RKO (cell line): Measurements from ENCODE around the gene MRPL32.
"Not testable (repeated sequence)": the region's sequence is repeated elsewhere in the genome, so short reads cannot be mapped to it uniquely, and the experiment has no call there.

Experiments
- DNase-seq: peaks from one replicate; pipeline ENCODE4 v3.0.0-alpha.2; 2016; ENCODE audit warnings: low spot score

Gene MRPL32

DNA sequence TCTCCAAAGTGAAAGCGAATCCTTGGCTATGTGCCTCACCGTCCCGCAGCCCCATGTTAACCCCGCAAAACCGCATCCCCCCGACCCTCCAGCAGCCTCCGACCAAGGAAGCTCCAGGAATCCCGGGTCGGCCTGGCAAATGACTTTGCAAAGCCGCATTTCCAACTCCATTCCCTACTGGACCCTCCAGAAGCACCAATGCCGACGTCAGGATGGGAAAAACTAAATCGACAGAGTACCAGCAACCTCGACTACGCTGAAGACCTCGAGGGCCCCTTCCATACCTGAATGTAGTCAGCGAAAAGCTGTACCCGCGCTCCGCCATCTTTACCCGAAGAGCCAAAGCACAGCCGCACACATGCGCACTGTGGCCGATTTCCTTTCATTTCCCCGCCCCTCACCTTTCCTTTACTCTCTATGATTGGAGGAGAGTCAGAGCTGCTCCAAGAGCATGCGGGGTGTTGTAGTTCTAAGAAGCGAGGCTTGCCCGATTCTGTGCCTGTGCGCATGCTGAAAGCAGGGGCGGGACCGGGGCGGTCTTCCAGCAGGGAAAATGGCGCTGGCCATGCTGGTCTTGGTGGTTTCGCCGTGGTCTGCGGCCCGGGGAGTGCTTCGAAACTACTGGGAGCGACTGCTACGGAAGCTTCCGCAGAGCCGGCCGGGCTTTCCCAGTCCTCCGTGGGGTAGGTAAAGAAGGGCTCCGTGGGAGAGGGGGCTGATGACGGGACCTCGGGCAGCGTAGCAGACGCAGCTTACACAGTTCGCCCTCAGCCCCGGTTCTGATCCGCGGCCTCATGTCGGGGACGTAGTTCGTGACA, at the start of gene MRPL32, which contains the start of gene PSMA2:
Gene MRPL32, plus strand, starts transcription at position 543 of the 818 bp plus-strand sequence. Its CDS starts 11 bp downstream, at position 554.
Gene PSMA2, minus strand, starts transcription at position 341 of the 818 bp plus-strand sequence. Its CDS starts 16 bp downstream, at position 325.
- peak; percentile 98 for DNase-seq

DNA sequence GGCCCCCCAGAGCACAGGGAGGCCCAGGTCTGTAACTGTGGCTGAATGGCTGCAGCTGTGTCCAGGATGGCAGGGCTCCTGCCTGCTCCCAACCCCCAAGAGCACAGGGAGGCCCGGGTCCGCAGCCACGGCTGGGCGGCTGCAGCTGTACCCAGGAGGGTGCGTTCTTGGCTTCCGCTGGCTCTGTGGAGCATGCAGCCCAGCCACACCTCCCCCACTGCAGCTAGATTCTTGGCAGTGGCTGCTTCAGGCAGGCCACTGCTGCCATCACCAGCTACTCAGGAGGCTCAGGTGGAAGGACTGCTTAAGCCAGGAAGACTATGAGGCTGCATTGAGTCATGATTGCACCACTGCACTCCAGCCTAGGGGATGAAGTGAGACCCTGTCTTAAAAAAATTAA, 48.2 kb upstream of the MRPL32 start:
- DNase-seq, result no peak

DNA sequence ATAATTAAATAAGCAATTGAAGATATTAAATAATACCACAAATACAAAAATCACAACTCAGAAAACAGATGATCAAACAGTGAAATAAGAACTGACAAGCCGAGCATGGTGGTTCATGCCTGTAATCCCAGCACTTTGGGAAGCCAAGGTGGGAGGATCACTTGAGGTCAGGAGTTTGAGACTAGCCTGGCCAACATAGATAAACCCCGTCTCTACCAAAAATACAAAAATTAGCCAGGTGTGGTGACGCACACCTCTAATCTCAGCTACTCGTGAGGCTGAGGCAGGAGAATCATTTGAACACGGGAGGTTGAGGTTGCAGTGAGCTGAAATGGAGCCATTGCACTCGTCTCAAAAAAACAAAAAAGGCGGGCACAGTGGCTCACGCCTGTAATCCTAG, 47.0 kb upstream of the MRPL32 start:
- DNase-seq, result not testable (repeated sequence)

DNA sequence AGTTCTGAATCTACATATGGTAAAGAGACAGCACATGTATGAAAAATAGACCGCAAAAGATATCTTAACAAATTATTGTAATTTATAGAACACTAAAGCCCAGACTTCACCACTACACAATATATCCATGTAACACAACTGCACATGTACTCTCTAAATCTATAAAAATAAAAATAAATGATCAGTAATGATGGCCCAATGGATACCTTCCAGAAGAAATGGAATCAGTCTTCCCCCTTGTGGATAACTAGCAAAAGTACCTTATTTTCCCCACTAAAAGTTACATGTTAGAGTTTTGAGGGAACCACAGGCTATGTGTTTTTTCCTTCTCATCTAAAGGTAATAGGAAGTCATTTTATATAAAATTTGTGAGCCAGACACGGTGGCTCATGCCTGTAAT, 46.0 kb upstream of the MRPL32 start:
- peak; percentile 68 for DNase-seq

DNA sequence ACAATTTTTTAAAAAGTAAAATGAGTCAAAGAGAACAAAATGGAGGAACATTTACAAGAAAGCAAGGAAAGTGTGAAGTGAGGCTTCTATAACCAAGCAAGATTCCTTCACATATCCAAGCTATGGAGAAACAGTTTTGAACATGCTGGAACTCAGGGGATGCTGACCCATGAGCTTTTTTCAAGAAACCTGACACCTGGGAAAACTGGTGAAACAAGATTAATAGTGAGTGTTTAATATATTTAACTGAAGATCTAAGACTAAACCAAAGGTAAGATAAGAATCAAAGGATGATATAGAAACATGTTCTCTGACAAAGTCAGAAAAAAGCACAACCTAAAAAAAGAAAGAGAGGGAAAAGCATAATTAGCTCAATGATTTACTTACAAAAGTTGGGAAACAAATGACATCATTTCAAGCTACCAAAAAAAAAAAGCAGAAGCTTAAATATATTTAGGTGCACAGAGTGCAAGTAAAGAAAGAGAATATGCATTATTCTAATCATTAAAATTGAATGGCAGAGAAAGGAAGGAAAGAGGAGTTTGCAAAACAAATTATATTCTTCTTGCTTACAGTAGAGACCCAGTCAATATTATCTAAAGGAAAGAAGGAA, 45.2 kb upstream of the MRPL32 start:
- DNase-seq, result no peak

DNA sequence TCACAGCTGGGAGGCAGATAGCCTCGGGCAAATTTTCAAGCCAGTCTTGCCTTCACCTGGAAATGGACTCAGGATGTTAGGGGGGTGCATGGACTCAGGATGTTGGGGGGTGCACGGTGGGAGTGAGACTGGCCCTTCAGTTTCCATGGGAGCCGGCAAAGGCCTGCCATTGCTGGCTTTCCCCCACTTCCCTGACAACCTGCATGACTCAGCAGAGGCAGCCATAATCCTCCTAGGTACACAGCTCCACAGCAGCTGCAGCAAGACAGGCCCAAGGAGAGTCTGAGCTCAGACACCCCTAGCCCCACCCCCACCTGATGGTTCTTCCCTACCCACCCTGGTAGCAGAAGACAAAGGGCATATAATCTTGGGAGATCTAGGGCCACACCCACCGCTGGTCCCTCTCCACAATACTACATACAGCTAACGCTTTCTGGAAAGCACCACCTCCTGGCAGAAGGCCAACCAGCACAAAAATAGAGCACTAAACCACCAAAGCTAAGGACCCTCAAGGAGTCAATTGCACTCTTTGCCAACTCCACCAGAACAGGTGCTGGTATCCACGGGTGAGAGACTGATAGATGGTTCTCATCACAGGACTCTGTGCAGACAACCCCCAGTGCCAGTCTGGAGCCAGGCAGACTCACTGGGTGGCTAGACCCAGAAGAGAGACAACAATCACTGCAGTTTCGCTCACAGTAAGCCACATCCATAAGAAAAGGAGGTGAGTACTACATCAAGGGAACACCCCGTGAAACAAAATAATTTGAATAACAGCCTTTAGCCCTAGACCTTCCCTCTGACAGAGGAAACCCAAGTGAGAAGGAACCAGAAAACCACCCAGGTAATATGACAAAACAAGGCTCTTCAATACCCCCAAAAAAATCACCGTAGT, 38.6 kb upstream of the MRPL32 start:
- DNase-seq, result no peak

DNA sequence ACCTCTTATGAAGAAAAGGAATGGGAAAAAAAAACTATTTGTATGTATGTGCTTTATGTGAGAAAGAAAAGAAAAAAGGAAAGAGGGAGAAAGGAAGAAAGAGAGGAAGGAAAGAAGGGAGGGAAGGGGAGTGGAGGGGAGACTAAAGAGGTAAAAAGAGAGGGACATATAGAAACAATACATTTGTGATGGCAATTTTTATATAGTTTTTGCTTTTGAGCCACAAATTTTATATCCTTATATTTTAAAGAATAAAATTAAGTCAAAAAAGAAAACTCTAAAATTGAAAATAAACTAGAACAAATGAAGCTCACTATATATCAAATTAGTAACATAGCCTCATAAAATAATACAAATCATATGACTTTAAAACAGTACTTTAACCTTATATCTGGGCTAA, 31.3 kb upstream of the MRPL32 start:
- no peak for DNase-seq

DNA sequence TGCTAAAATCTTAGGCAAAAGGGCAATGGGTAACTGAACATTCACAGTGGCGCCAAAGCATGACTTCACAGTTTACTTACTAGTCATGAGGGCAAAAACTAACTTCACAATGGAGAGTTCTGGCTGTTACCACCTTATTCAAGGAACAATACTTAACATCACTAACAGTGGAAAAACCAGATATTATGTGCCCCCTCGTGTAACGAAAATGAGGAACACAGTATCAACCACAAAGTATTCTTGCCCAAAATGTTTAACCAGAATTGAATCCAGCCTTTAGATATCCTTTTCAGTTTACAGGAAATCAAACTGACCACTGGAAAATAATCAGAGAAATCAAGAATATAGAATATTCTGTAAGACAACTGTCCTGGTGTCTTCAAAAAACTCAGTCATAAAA, 29.8 kb upstream of the MRPL32 start:
- no peak for DNase-seq

DNA sequence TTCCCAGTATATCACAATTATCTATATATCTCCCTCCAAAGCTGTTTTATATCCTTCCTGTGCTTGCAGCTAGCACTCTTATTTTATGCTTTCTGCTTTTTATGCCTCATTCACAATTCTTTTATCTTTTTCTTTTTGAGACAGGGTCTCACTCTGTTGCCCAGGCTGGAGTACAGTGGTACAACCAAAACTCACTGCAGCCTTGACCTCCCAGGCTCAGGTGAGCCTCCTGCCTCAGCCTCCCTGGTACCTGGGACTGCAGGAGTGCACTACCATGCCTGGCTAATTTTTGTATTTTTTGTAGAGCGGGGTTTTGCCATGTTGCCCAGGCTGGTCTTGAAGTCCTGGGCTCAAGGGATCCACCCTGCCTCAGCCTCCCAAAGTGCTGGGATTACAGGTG, 26.0 kb upstream of the MRPL32 start:
- no peak for DNase-seq

DNA sequence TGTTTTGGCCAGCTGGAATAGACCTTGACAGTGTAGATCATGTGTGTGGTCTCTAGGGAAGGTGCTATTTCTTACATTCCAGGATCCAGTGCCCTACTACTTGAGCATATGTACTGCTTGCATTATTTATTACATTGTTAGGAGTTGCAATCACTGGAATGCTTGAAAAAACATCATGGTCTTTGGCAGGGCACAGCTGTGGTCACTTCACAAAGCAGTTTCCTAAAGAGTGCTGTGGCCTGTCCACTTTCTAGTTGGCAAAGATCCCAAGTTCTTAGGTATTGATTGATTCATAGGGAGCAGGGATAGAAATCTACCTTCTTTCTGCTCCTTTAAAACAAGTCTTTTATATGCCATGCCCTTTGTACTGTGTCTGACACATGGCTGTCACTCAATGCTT, 24.9 kb upstream of the MRPL32 start:
- no peak for DNase-seq

DNA sequence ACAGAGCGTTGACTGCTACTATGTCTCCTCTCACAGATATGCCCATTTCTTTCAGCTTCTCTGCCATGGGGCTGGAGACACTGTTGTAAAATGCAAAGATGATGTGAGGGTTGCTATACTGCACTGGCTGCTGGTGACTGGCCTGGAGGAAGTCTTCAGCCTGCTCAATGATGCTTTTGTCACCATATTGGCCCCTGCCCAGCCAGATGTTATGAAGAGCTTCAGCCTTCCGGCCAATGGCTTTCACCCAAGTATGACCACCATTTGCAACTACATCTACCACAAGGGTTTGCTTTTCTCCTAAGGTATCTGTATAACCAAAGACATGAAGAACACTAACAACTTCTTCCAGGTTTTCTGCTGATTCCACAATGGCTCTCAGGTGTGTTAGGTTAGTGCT, 21.9 kb upstream of the MRPL32 start:
- DNase-seq, result no peak

DNA sequence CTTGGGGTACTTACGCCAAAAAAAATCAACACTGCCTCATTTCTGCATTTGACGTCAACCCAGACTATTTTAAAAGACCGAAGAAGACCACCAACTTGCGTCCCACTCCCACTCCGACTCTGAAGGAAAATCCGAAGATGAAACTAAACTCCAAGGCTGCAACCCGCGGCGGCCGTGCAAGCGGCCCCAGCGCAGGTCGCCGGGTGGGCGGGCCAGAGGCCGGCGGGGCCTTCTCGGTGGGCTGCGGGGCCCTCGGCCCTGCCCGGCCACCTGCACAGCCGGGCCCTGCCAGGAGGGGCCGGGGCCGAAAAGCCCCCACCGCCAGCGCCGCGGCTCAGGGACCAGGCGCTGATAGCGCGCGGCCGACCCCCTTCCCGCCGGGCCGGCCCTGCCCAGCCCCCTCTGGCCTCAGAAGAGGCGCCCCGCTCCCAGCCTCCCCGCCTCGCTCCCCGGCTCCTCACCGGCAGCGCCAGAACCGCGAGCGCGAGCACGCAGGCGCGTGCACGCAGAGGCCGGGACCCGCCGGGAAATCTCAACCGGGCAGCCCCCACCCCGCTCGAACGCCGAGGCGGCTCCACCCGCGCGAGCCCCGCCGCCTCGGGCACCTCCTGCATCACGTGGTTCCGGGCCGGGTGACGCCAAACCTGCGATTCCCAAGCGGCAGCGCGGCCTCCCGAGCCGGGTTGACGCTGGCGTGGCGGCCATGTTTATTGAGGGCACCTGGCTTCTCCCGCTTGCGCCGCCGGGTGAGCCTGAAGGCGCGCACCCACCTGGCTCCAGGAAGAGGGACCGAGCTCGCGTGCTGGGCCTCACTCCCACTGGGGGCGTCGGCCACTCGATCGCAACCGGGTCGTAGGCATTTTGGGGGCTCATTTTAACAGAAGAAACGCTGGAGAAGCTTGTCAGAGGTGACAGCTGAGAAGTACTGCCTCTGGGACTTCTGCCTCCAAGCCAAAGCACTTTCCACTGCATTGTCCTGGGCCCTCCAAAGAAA, 20.4 kb upstream of the MRPL32 start, which contains the start of gene C7orf25:
Gene C7orf25, minus strand, starts transcription at position 617 of the 994 bp plus-strand sequence. CDS start 1,170 bp downstream, outside the sequence.
- peak; percentile 92 for DNase-seq

DNA sequence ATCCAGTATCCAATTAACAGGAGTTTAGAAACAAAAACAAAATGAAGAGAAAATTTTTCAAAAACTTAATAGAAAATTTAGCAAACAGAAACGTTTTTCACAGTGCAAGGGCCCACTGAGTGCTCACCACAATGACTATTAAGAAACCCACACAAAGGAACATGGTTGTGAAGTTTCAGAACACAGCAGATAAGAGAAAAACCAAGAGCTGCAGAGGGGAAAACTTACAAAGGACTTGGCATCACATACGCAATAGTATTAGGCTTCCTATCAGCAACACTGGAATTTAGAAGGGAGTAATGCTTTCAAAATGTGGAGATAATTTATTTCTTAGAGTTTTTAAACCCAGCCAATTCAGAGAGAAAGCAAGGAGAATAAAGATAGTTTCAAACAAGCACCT, 18.6 kb upstream of the MRPL32 start:
- DNase-seq, result no peak

DNA sequence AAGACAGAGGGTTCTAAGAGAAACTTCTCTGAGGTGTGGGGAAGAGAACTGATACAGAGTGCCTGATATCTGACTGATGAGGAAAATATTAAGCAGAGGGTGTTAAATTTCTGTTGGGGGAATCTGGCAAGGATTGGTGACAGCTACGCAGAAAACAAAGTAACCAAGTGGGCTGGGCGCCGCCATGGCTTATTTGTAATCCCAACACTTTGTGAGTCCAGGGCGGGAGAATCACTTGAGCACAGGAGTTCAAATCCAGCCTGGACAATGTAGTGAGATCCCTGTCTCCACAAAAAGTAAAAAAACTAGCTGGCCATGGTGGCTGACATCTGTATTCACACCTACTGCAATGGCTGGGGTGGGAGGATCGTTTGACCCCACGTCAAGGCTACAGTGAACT, 18.2 kb upstream of the MRPL32 start:
- DNase-seq, result no peak

DNA sequence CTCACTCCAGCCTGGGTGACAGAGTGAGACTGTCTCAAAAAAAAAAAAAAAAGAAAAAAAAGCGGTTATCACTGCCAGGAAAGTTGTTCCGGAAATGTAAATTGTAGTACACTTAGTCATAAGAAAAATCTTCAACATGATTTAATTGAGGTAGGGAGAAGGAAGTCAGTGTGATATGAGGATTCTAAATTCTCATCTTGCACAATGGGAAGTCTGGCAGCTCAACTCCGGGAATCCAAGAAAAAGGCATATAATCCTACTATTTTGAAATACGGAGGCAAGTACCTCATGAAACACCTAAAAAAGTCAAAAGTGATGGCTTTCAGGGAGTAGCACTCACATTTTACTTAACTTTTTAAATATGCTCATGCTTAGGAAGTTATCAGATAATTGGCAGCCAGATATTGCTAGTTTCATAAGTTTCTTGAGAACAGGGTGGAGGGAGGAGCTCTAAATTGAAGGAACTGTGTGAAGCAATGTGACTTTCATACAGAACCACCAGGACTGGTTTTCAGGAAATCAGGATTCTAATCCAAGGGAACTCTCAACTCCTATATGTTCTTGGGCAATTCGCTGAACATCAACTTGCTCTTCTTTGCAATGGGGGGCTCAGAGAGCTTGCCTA, 17.6 kb upstream of the MRPL32 start:
- DNase-seq, result no peak

DNA sequence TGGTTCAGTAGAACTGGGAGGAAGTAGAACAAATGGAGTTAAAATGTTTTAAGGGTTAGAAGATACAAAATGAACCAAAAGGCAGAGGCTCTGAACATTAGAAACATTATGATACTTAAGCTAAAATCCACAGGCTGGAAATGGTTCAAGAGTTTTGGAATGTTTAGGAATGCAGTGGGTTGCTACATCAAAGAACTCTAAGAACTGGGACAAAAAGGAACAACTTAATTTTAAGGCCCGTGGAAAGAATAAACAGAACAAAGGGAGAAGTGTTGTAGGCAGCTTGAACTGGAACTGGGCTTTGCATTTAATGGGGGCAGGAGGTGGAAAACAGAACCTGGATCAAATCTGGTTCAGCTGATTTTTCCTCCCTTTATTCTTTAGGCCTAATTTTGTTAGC, 16.8 kb upstream of the MRPL32 start:
- no peak for DNase-seq

DNA sequence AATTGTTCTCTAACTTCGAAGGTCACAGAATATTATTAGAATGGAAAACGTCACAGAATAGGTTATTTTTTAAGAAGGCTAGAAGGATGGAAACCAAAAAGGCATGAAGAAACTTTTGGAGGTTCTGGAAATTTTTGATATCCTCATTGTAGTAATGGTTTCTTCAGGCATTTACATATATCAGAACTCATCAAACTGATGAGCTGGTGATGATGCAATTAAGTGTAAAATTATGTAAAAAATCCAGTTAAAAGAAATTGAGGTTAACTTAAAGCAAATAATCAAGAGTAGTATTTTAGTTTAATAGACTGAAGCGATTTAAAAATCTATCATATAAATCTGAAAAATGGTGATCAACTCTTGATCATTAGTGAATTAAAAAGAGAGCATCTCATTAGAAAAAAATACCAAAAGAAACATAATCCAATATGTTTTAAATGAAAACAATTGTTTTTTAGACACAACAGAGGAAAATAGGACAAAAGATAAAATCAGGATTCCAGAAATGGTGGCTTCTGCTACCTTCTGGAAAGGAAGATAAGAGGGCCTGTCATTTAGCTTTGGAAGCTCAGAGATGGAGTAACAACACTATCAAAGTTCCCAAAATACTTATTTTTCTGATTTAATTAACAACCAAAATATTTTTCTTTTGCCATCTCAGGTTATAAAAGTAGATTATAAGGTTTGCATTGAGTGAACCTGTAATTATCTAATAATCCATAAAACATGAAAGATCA, 10.0 kb upstream of the MRPL32 start:
- no peak for DNase-seq

DNA sequence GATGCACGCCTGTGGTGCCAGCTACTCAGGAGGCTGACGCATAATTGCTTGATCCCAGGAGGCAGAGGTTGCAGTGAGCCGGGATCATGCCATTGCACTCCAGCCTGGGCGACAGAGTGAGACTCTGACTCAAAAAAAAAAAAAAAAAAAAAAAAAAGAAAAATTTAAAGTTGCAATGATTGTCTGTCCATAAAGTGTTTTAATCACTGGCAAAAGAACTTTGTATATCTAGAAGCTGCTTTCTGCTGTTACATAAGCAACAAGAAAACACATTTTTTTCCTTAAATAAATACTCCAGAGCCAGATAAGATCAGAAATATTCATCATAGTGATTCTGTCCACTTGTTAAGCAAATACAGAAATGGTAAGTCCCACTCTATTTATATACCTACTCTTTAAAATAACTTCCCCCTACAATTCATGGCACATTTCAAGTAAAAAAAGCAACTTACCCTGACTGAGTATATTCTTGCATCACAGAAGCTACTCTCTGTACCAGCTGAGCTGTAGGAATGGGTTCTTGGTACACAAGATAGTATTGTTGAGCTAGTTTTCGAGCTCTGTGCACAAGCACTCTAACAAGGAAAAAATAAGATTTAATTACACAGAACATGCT, 7.8 kb upstream of the MRPL32 start:
- DNase-seq, result no peak

DNA sequence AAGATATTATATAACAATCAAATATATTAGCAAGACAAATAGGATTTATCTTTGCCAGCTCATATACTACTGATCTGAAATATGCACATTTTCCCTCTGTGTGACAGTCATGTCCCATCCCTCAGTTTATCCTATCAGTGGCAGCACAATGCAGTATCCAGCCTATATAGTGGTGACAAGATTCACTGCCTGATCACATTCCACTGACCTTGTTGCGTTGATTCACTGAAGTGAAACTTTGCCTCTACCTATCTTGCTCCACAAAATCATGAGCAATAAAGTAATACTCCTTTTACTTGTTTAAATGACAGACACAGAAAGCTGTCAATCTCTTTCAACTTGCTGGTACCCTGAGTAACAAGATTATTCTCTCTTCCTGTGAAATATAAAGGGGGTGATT, 6.5 kb upstream of the MRPL32 start:
- no peak for DNase-seq

DNA sequence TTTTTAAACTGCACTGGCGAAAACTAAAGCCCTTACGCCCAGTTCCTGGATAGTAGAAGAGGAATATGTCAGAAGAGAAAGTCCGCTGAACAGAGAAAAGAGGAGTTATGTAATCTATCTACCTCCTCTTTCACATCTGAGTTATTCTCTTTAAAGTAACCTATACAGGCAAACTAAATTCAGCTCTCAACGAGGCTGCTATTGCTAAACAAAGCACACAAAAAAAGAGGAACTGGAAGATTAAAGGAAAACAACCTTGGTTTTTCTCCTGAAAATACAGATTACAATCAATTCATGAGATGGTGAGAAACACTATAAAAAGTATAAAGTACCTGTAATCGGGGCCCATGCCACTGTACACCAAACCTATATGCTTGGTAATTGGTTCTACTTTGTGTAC, 6.0 kb upstream of the MRPL32 start:
- no peak for DNase-seq
